GM23338 (cell line): ENCODE measurements around the gene LAYN. TPM values are rescaled to one million over a fixed set of nuclear protein-coding genes. Genes with fewer than 3 reads are reported as not detected.

Experiments used
- ATAC-seq: fragments of 200-7000 bp; cut with Tn5 transposase; 3 replicates; pipeline ENCODE4 v1.9.1; 2020
- DNase-seq: peaks from one replicate; pipeline ENCODE4 v3.0.0-alpha.2; 2015; ENCODE audit warnings: low spot score
- H2AFZ ChIP-seq: fragments of 200-600 bp; sonication (generic); 2 replicates; pipeline ENCODE4 v1.8.0; 2016; ENCODE audit warnings: antibody characterized with exemption, mild to moderate bottlenecking, moderate library complexity
- H3F3A ChIP-seq: fragments of 200-600 bp; sonication (generic); replicated peaks from 2 replicates; pipeline ENCODE4 v1.8.0; 2017; ENCODE audit warnings: antibody characterized with exemption, mixed run types, low read depth
- H3K27ac ChIP-seq: fragments of 200-600 bp; sonication (generic); 2 replicates; pipeline ENCODE4 v1.6.1; 2016; ENCODE audit warnings: low read depth
- H3K27me3 ChIP-seq: fragments of 200-600 bp; sonication (generic); 2 replicates; pipeline ENCODE4 v1.8.0; 2016; ENCODE audit warnings: mild to moderate bottlenecking, mixed run types, moderate library complexity; ENCODE audit not compliant: insufficient read depth
- H3K36me3 ChIP-seq: fragments of 200-600 bp; sonication (generic); 2 replicates; pipeline ENCODE4 v1.8.0; 2016; ENCODE audit warnings: mild to moderate bottlenecking; ENCODE audit not compliant: insufficient read depth
- H3K4me1 ChIP-seq: fragments of 200-600 bp; sonication (generic); 2 replicates; pipeline ENCODE4 v1.8.0; 2016; ENCODE audit warnings: mild to moderate bottlenecking, moderate library complexity; ENCODE audit not compliant: insufficient read depth
- H3K4me2 ChIP-seq: fragments of 200-600 bp; sonication (generic); 2 replicates; pipeline ENCODE4 v1.7.1; 2017; ENCODE audit warnings: mixed run types
- H3K4me3 ChIP-seq: fragments of 200-600 bp; sonication (generic); 2 replicates; pipeline ENCODE4 v1.6.1; 2016; ENCODE audit warnings: mixed run types
- H3K79me2 ChIP-seq: fragments of 200-600 bp; sonication (generic); replicated peaks from 2 replicates; pipeline ENCODE4 v1.8.0; 2017; ENCODE audit warnings: mild to moderate bottlenecking; ENCODE audit not compliant: insufficient read depth
- H3K9me2 ChIP-seq: fragments of 200-600 bp; sonication (generic); 2 replicates; pipeline ENCODE4 v1.8.0; 2017; ENCODE audit not compliant: insufficient read depth
- H4K20me1 ChIP-seq: fragments of 200-600 bp; sonication (generic); replicated peaks from 2 replicates; pipeline ENCODE4 v1.8.0; 2017; ENCODE audit warnings: mild to moderate bottlenecking; ENCODE audit not compliant: insufficient read depth
- H3K27ac Mint-ChIP-seq: 2 replicates; pipeline ENCODE4 v1.8.0; 2020; ENCODE audit warnings: inconsistent platforms, mild to moderate bottlenecking, moderate library complexity, mixed read lengths
- H3K27me3 Mint-ChIP-seq: 3 replicates; pipeline ENCODE4 v1.8.0; 2022; ENCODE audit warnings: low read depth, mild to moderate bottlenecking, moderate library complexity, mixed read lengths, inconsistent platforms; ENCODE audit not compliant: insufficient read depth, poor library complexity
- H3K36me3 Mint-ChIP-seq: 3 replicates; pipeline ENCODE4 v1.8.0; 2021; ENCODE audit warnings: low read depth, mild to moderate bottlenecking, inconsistent platforms, moderate library complexity, mixed read lengths
- H3K4me1 Mint-ChIP-seq: 3 replicates; pipeline ENCODE4 v1.8.0; 2020; ENCODE audit warnings: mild to moderate bottlenecking, inconsistent platforms, mixed read lengths
- H3K4me3 Mint-ChIP-seq: 3 replicates; pipeline ENCODE4 v1.8.0; 2021; ENCODE audit warnings: moderate library complexity, mild to moderate bottlenecking, inconsistent platforms, mixed read lengths
- H3K9me3 Mint-ChIP-seq: 3 replicates; pipeline ENCODE4 v1.8.0; 2020; ENCODE audit warnings: moderate library complexity, mild to moderate bottlenecking, inconsistent platforms, mixed read lengths
- CREB1 ChIP-seq: fragments of 250-450 bp; sonication (Bioruptor Pico); IDR thresholded peaks from 2 replicates; pipeline ENCODE4 v1.5.0; 2020; ENCODE audit warnings: low read depth, mild to moderate bottlenecking, moderate library complexity
- CTCF ChIP-seq, 2 experiments: fragments of 200-600 bp in 1 of 2; sonication (generic) in 1 of 2; conservative IDR thresholded peaks; 2 replicates each; pipeline versions ENCODE4 v1.5.1 to v1.6.1; 2016 to 2017; ENCODE audit warnings: antibody characterized with exemption in 2 of 2, low read depth in 2 of 2, mild to moderate bottlenecking in 2 of 2, moderate library complexity in 1 of 2
- ETS1 ChIP-seq: IDR thresholded peaks from 2 replicates; pipeline ENCODE4 v1.6.1; 2016; ENCODE audit warnings: antibody characterized with exemption
- EZH2 ChIP-seq: fragments of 200-600 bp; sonication (generic); IDR thresholded peaks from one replicate; pipeline ENCODE4 v1.8.0; 2017; ENCODE audit warnings: antibody characterized with exemption, mild to moderate bottlenecking, low read depth; ENCODE audit not compliant: unreplicated experiment
- EZH2phosphoT487 ChIP-seq: fragments of 200-600 bp; sonication (generic); IDR thresholded peaks from one replicate; pipeline ENCODE4 v1.8.1; 2018; ENCODE audit warnings: antibody characterized with exemption; ENCODE audit not compliant: unreplicated experiment
- JUNB ChIP-seq: IDR thresholded peaks from one replicate; pipeline ENCODE4 v1.6.1; 2016; ENCODE audit warnings: antibody characterized with exemption; ENCODE audit not compliant: unreplicated experiment
- NANOG ChIP-seq: IDR thresholded peaks from 2 replicates; pipeline ENCODE4 v1.6.1; 2016; ENCODE audit warnings: antibody characterized with exemption, borderline replicate concordance
- POLR2AphosphoS5 ChIP-seq: IDR thresholded peaks from 2 replicates; pipeline ENCODE4 v1.6.1; 2016; ENCODE audit warnings: antibody characterized with exemption, low read depth
- REST ChIP-seq: IDR thresholded peaks from one replicate; pipeline ENCODE4 v1.6.1; 2018; ENCODE audit warnings: antibody characterized with exemption; ENCODE audit not compliant: unreplicated experiment
- STAT1 ChIP-seq: IDR thresholded peaks from one replicate; pipeline ENCODE4 v1.6.1; 2016; ENCODE audit warnings: antibody characterized with exemption; ENCODE audit not compliant: unreplicated experiment
- ZNF114 ChIP-seq: fragments of 250-450 bp; sonication (Bioruptor Pico); IDR thresholded peaks from 2 replicates; pipeline ENCODE4 v1.5.0; 2020; ENCODE audit warnings: mild to moderate bottlenecking, moderate library complexity
- ZNF331 ChIP-seq: fragments of 250-450 bp; sonication (Bioruptor Pico); IDR thresholded peaks from 2 replicates; pipeline ENCODE4 v1.5.0; 2020; ENCODE audit warnings: low read depth, mild to moderate bottlenecking, moderate library complexity
- ZNF462 ChIP-seq: fragments of 250-450 bp; sonication (Bioruptor Pico); IDR thresholded peaks from 2 replicates; pipeline ENCODE4 v1.5.0; 2020; ENCODE audit warnings: mild to moderate bottlenecking, moderate library complexity
- polyA plus RNA-seq: library from polyadenylated mRNA; unstranded; fragments of >200 nt; fragmentation: Nextera tagmentation; extraction: Ambion mirVana; gene quantifications from 2 replicates; pipeline ENCODE4 v1.2.1, GENCODE V29; 2016
- total RNA-seq: library from RNA; depleted of rRNA; stranded (reverse); fragments of >200 nt; shearing (Covaris generic); gene quantifications from 2 replicates; pipeline ENCODE4 v1.2.3, GENCODE V29; 2014

Gene LAYN
- total and polyA plus RNA-seq, 2 experiments from 2014 or later: 6.8 to 7.9 TPM

- Histone ChIP-seq H3K9me2 (no peaks in the 10 kb centered on the region), H3K27me3 (no peaks in the 10 kb centered on the region), H3F3A (no peaks in the 10 kb centered on the region), H2AFZ (no peak overlapping the region), H3K27ac (no peak overlapping the region), H3K79me2 (no peaks in the 10 kb centered on the region), H3K36me3 (no peaks in the 10 kb centered on the region), H4K20me1 (no peaks in the 10 kb centered on the region), H3K4me1 (no peaks in the 10 kb centered on the region), H3K4me3 (no peak overlapping the region), H3K4me2 (no peak overlapping the region)
- H3K4me3 Mint-ChIP-seq: no peak overlapping the region
- ATAC-seq (no peak), DNase-seq (no peak)
- TF ChIP-seq NANOG: no peak
- TF ChIP-seq ZNF331 (CRISPR knock-in tag): no peak
- TF ChIP-seq JUNB: no peak
- no peak for TF ChIP-seq ETS1
- TF ChIP-seq EZH2: no peak
- no peak for TF ChIP-seq EZH2phosphoT487
- no peak for TF ChIP-seq REST
- no peak for TF ChIP-seq ZNF462
- TF ChIP-seq CTCF (conservative IDR thresholded peaks at IDR 0.05; ENCODE audit: low read depth in 2 of 2): no peak
- TF ChIP-seq STAT1: no peak
- no peak for TF ChIP-seq ZNF114
- no peak for TF ChIP-seq CREB1 (CRISPR knock-in tag)
- TF ChIP-seq POLR2AphosphoS5: no peak
- no peaks in the 10 kb centered on the region for H3K4me1 Mint-ChIP-seq
- no peaks in the 10 kb centered on the region for H3K27me3 Mint-ChIP-seq
- H3K36me3 Mint-ChIP-seq: no peaks in the 10 kb centered on the region
- no peaks in the 10 kb centered on the region; the same call in 2 of the 3 replicates for H3K9me3 Mint-ChIP-seq
- no peak overlapping the region for H3K27ac Mint-ChIP-seq
These were observed 49.5 kb downstream of the LAYN start for GRCh38 chr11:111589886-111590499.
